ENCODE results near the gene TCHP. TPM values are rescaled to one million over a fixed set of nuclear protein-coding genes. Genes with fewer than 3 reads are reported as not detected.

TCHP gene
- total and polyA plus RNA-seq, 4 experiments from 2014 or later = 3.0 to 45.0 (median 28.6) TPM

DNA sequence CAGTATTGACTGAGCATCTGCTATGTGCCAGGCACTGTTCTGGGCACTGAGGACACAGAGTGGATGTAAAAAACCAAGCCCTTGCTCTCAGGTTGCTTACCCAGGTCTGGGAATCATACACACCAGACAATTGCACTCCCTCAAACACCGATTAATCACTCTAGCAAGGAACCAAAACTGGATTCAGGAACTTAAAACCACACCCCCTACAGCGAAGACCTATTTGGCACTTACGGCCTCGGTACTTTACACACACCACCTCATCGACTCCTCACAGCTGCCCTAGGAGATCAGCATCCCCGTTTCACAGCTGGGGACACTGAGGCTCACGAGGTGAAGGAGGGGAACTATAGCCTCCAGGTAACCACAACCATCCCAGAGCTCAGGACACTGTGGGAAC, 21.3 kb upstream of the TCHP start:
- POLR2A ChIA-PET (ENCODE audit: partially characterized antibody) = interaction anchor here (2.0 kb wide), 1 partner anchor 10 kb away, joined by 9 read pairs; no protein-coding TSS in a partner anchor
- peak overlapping the region in 1 of 2 donors; percentile 97 for H3K4me3 ChIP-seq (ENCODE audit: low read length in 2 of 2)
- intact Hi-C loops (cut with micrococcal nuclease) = no loop called here

DNA sequence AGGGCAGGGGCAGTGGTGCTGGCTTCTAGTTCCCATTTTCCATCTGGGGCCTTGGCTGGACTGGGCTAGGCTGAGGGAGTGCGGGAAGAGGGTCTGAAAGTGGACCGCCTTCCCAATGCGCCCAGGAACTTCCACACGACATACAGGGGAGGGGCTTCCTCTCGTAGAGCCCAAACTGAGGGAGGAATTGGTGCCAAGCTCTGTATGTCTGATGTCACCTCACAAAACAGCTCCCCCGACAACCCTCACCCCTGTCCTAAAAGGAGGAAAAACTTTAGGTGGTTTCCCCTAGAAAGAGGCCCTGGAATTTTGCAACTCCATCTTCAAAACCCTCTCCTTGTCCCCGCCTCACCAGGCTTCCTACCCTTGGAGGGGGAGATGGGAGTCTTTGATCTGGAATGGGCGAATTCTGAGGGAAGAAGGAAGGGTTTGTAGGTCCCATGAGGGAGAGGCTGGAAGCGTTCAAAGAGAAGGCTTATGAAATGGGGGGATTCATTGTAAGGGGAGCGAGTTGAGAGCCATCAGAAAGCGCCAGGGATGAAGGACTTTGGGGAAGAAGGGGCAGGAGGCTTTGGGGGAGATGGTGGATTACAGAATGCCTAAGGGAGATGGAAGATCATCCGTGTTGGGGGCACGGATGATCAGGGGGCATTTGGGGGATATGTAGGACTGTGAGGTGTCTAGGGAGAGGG, 20.6 kb upstream of the TCHP start:
- DNase-seq = peak in 2 of 5 donors; percentile 6 to 19
- peak overlapping the region; percentile 94 to 98 (median 96) for H3K4me3 Mint-ChIP-seq
- peak overlapping the region; percentile 96 for H3K27ac ChIP-seq (ENCODE audit: low read depth, low read length)
- H3K27me3 ChIP-seq (ENCODE audit: insufficient read depth, low read length) = no peaks in the 10 kb centered on the region
- H3K36me3 Mint-ChIP-seq = peaks cover 0 to 6% of the 10 kb centered on the region in 2 donors
- CTCF ChIA-PET (ENCODE audit: partially characterized antibody) = interaction anchor here (0.9 to 3.8 kb wide), 4 partner anchors 9 to 34 kb away, joined by 3 to 20 read pairs (median 8); no protein-coding TSS in a partner anchor
- peak overlapping the region; percentile 91 to 99 (median 98) for H3K27ac Mint-ChIP-seq
- H3K9me3 Mint-ChIP-seq = peaks cover 0 to 2% (median 0%) of the 10 kb centered on the region in 8 donors
- no peaks in the 10 kb centered on the region for H3K9me3 ChIP-seq (ENCODE audit: control insufficient read depth in 1 of 2, low read length in 2 of 2)
- H3K4me1 Mint-ChIP-seq = peaks cover 35 to 61% (median 48%) of the 10 kb centered on the region in 4 donors
- POLR2A ChIA-PET (ENCODE audit: partially characterized antibody) = interaction anchor here (0.6 to 2.0 kb wide), 2 partner anchors 8 to 9 kb away, joined by 3 to 9 read pairs; no protein-coding TSS in a partner anchor
- peak overlapping the region; percentile 82 to 97 for H3K4me3 ChIP-seq (ENCODE audit: low read length in 2 of 2)
- H3K4me1 ChIP-seq (ENCODE audit: insufficient read depth, low read length) = peaks cover 42% of the 10 kb centered on the region
- H3K36me3 ChIP-seq (ENCODE audit: insufficient read depth, low read length) = no peaks in the 10 kb centered on the region
- intact Hi-C loops (cut with micrococcal nuclease) = loop anchor here (1.0 to 5.0 kb wide), 8 partner anchors 21 to 447 kb away; partner anchors contain the start of genes ANKRD13A, ATP2A2, FAM222A and GIT2
- H3K27me3 Mint-ChIP-seq = no peaks in the 10 kb centered on the region

More for the DNA sequence above, 21.3 kb upstream of the TCHP start:
- Mint-ChIP-seq H3K36me3 (peaks cover 0 to 6% of the 10 kb centered on the region in 2 donors), H3K4me3 (peak overlapping the region; percentile 94 to 98 (median 96)), H3K27ac (peak overlapping the region; percentile 74 to 98 (median 88)), H3K9me3 (peaks cover 0 to 2% (median 0%) of the 10 kb centered on the region in 8 donors), H3K27me3 (no peaks in the 10 kb centered on the region), H3K4me1 (peaks cover 39 to 68% (median 49%) of the 10 kb centered on the region in 4 donors)
- no peaks in the 10 kb centered on the region for H3K9me3 ChIP-seq (ENCODE audit: control insufficient read depth in 1 of 2, low read length in 2 of 2)
- CTCF ChIA-PET (ENCODE audit: partially characterized antibody) = interaction anchor here (0.9 to 3.8 kb wide), 5 partner anchors 10 to 73 kb away, joined by 3 to 20 read pairs (median 3); no protein-coding TSS in a partner anchor
- peaks cover 42% of the 10 kb centered on the region for H3K4me1 ChIP-seq (ENCODE audit: insufficient read depth, low read length)
- no peak overlapping the region for H3K27ac ChIP-seq (ENCODE audit: low read depth, low read length)
- H3K36me3 ChIP-seq (ENCODE audit: insufficient read depth, low read length) = no peaks in the 10 kb centered on the region
- no peak for DNase-seq
- no peaks in the 10 kb centered on the region for H3K27me3 ChIP-seq (ENCODE audit: insufficient read depth, low read length)

DNA sequence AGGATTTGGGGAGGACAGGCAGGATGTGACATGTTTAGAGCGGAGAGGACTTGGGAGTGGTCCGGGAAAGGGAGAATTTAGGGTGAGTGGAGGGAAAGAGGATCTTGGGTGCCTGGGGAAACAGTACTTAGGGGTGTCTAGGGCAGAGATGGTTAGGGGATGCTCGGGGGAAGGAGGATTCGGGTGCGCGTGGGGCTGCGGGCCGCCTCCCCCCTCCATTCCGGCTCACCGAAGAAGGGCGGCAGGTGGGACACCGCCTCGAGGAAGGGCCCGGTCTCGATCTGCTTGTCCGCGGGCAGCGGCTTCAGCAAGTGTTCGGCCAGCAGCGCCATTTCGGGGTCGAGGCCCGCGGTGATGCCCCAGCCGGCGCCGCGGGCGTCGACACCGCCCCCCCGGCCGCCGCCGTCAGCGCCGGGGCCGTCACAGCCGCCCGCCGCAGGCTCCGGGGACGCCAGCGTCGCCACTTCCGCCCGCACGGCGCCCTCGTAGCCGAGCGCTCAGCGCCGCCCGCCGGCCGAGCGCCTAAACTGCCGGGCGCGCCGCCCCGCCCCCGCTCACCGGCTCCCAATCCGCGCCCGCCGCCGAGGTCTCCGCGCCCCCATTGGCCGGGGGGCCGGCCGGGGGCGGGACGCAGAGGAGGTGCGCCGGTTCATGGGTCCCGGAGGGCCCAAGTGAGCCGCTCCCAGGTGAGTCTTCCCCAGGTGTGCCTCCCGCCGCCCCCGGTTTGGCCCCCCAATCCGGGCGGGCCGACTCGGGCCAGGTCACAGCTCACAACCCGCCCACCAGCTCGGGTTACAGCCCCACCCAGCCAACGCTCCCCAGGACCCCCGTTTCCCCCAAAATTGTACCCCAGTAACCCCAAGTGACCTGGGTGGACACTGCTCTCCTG, 19.8 kb upstream of the TCHP start, which contains the start of gene GLTP:
TSS of gene GLTP (minus strand) at position 499 of the 889 bp plus-strand sequence. CDS start at position 332, 167 bp downstream.
- H3K4me1 Mint-ChIP-seq = peaks cover 30 to 56% (median 44%) of the 10 kb centered on the region in 4 donors
- no peaks in the 10 kb centered on the region for H3K36me3 ChIP-seq (ENCODE audit: insufficient read depth, low read length)
- no peaks in the 10 kb centered on the region for H3K27me3 ChIP-seq (ENCODE audit: insufficient read depth, low read length)
- H3K27me3 Mint-ChIP-seq = peaks cover 0 to 2% of the 10 kb centered on the region in 2 donors
- peaks cover 0 to 2% (median 0%) of the 10 kb centered on the region in 8 donors for H3K9me3 Mint-ChIP-seq
- H3K36me3 Mint-ChIP-seq = peaks cover 0 to 6% of the 10 kb centered on the region in 2 donors
- ChIA-PET POLR2A (ENCODE audit: partially characterized antibody) (interaction anchor here (0.6 to 2.9 kb wide), 5 partner anchors 7 to 75 kb away, joined by 3 to 16 read pairs (median 4); partner anchors contain the start of gene TCHP), CTCF (ENCODE audit: partially characterized antibody) (interaction anchor here (0.7 to 6.2 kb wide), 6 partner anchors 27 to 84 kb away, joined by 3 to 29 read pairs (median 11); no protein-coding TSS in a partner anchor)
- H3K27ac ChIP-seq (ENCODE audit: low read depth, low read length) = peak within 1 kb of the TSS; percentile 96
- peak within 1 kb of the TSS; percentile 92 to 99 (median 98) for H3K27ac Mint-ChIP-seq
- H3K9me3 ChIP-seq (ENCODE audit: control insufficient read depth in 1 of 2, low read length in 2 of 2) = no peaks in the 10 kb centered on the region
- peak; percentile 83 to 95 (median 93) for DNase-seq
- peak within 1 kb of the TSS; percentile 82 to 97 for H3K4me3 ChIP-seq (ENCODE audit: low read length in 2 of 2)
- H3K4me3 Mint-ChIP-seq = peak within 1 kb of the TSS; percentile 94 to 98 (median 96)
- intact Hi-C loops (cut with micrococcal nuclease) = loop anchor here (1.0 to 5.0 kb wide), 8 partner anchors 21 to 447 kb away; partner anchors contain the start of genes ANKRD13A, ATP2A2, FAM222A and GIT2
- H3K4me1 ChIP-seq (ENCODE audit: insufficient read depth, low read length) = peaks cover 42% of the 10 kb centered on the region

DNA sequence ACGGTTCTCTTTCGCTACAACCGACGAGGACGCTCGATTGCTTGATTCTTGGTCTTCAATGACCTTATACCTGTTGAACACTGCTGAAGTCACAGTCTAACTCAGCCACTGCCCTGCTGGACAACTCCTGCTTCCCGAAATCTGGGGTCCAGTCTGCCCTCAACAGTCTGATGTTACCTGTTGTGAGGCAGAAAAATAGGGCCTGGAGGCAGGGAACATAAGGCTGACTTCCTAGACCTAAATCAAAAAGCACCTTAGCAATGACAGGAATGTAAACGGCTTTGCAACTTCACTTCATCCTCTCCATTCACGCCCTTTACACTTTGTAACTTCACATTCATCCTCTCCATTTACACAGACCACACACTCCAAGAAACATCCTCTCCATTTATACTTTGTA, 19.1 kb upstream of the TCHP start:
- no peaks in the 10 kb centered on the region for H3K36me3 ChIP-seq (ENCODE audit: insufficient read depth, low read length)

DNA sequence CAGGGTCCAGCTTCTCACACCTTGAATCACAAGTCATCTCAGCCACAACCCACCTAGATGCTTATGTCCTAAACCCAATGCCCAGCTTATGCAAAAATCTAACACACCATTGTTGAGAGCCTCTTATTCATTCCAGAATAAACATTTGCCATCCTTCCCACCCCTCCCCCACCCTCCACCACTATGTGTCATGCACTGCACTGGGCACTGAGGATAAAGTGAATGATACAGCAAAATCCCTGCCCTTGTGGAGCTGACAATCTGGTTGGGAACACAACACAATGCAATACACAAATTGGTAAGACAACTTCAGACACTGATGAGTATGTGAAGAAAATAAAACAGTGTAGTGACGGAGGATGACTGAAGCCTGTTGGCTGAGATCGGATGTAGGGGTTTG, 18.3 kb upstream of the TCHP start:
- Mint-ChIP-seq H3K9me3 (peaks cover 0 to 2% (median 0%) of the 10 kb centered on the region in 8 donors), H3K36me3 (peaks cover 0 to 4% of the 10 kb centered on the region in 2 donors), H3K27me3 (peaks cover 0 to 2% of the 10 kb centered on the region in 2 donors), H3K27ac (peak overlapping the region in 3 of 7 donors; percentile 93 to 98 (median 97)), H3K4me1 (peaks cover 24 to 43% (median 34%) of the 10 kb centered on the region in 4 donors), H3K4me3 (peak overlapping the region in 6 of 8 donors; percentile 10 to 88 (median 50))
- Histone ChIP-seq H3K4me3 (ENCODE audit: low read length in 2 of 2) (no peak overlapping the region), H3K27me3 (ENCODE audit: insufficient read depth, low read length) (no peaks in the 10 kb centered on the region), H3K27ac (ENCODE audit: low read depth, low read length) (no peak overlapping the region), H3K4me1 (ENCODE audit: insufficient read depth, low read length) (peaks cover 30% of the 10 kb centered on the region), H3K9me3 (ENCODE audit: control insufficient read depth in 1 of 2, low read length in 2 of 2) (no peaks in the 10 kb centered on the region), H3K36me3 (ENCODE audit: insufficient read depth, low read length) (no peaks in the 10 kb centered on the region)
- ChIA-PET CTCF (ENCODE audit: partially characterized antibody) (interaction anchor here (0.9 to 6.2 kb wide), 5 partner anchors 11 to 77 kb away, joined by 3 to 29 read pairs (median 10); no protein-coding TSS in a partner anchor), POLR2A (ENCODE audit: partially characterized antibody) (interaction anchor here (2.9 kb wide), 1 partner anchor 19 kb away, joined by 16 read pairs; the partner anchor contains the start of gene TCHP)
- DNase-seq = no peak
- intact Hi-C loops (cut with micrococcal nuclease) = loop anchor here (2.0 to 5.0 kb wide), 4 partner anchors 19 to 449 kb away; partner anchors contain the start of genes ANKRD13A, ATP2A2, GIT2 and TCHP

More for the DNA sequence above, 19.1 kb upstream of the TCHP start:
- Histone ChIP-seq H3K4me3 (ENCODE audit: low read length in 2 of 2) (peak overlapping the region; percentile 36 to 55), H3K27ac (ENCODE audit: low read depth, low read length) (peak overlapping the region; percentile 67), H3K27me3 (ENCODE audit: insufficient read depth, low read length) (no peaks in the 10 kb centered on the region), H3K9me3 (ENCODE audit: control insufficient read depth in 1 of 2, low read length in 2 of 2) (no peaks in the 10 kb centered on the region), H3K4me1 (ENCODE audit: insufficient read depth, low read length) (peaks cover 35% of the 10 kb centered on the region)
- ChIA-PET CTCF (ENCODE audit: partially characterized antibody) (interaction anchor here (0.7 to 6.2 kb wide), 5 partner anchors 28 to 85 kb away, joined by 3 to 29 read pairs (median 10); no protein-coding TSS in a partner anchor), POLR2A (ENCODE audit: partially characterized antibody) (interaction anchor here (0.8 to 2.9 kb wide), 3 partner anchors 8 to 76 kb away, joined by 3 to 16 read pairs (median 4); partner anchors contain the start of gene TCHP)
- intact Hi-C loops (cut with micrococcal nuclease) = loop anchor here (1.0 to 5.0 kb wide), 8 partner anchors 20 to 448 kb away; partner anchors contain the start of genes ANKRD13A, ATP2A2, FAM222A and GIT2
- Mint-ChIP-seq H3K27me3 (peaks cover 0 to 2% of the 10 kb centered on the region in 2 donors), H3K36me3 (peaks cover 0 to 4% of the 10 kb centered on the region in 2 donors), H3K4me3 (peak overlapping the region; percentile 84 to 98 (median 89)), H3K9me3 (peaks cover 0 to 2% (median 0%) of the 10 kb centered on the region in 8 donors), H3K4me1 (peaks cover 25 to 50% (median 38%) of the 10 kb centered on the region in 4 donors), H3K27ac (peak overlapping the region; percentile 78 to 98 (median 93))
- DNase-seq = no peak

DNA sequence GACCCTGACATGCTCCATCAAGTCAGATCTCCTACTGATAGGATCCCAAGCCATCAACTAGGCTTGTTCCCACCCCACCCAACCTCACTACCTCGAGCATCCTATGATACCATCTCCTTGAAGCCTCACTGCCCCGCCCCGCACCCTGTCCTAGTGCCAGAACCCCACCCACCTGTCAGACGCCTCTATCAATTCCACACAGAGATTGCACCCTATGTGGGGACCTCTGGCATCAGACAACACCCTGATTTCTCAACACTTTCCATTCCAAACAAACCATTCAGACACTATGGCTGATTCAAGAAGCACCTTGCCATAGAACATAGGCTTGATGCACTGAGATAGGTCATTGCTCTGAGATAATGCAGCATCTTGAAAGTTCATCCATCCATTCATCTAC, 16.6 kb upstream of the TCHP start:
- CTCF ChIA-PET (ENCODE audit: partially characterized antibody) = interaction anchor here (6.2 kb wide), 1 partner anchor 79 kb away, joined by 29 read pairs; no protein-coding TSS in a partner anchor
- Histone ChIP-seq H3K9me3 (ENCODE audit: control insufficient read depth in 1 of 2, low read length in 2 of 2) (no peaks in the 10 kb centered on the region), H3K4me3 (ENCODE audit: low read length in 2 of 2) (no peak overlapping the region), H3K27ac (ENCODE audit: low read depth, low read length) (no peak overlapping the region), H3K36me3 (ENCODE audit: insufficient read depth, low read length) (no peaks in the 10 kb centered on the region), H3K4me1 (ENCODE audit: insufficient read depth, low read length) (peaks cover 34% of the 10 kb centered on the region), H3K27me3 (ENCODE audit: insufficient read depth, low read length) (no peaks in the 10 kb centered on the region)
- intact Hi-C loops (cut with micrococcal nuclease) = loop anchor here (5.0 kb wide), 1 partner anchor 114 kb away; the partner anchor contains the start of genes ANKRD13A and GIT2
- Mint-ChIP-seq H3K4me3 (no peak overlapping the region), H3K9me3 (peaks cover 0 to 2% (median 0%) of the 10 kb centered on the region in 8 donors), H3K27ac (peak overlapping the region in 2 of 7 donors; percentile 15 to 34), H3K4me1 (peaks cover 30 to 39% (median 35%) of the 10 kb centered on the region in 4 donors), H3K36me3 (peaks cover 0 to 4% of the 10 kb centered on the region in 2 donors), H3K27me3 (peaks cover 0 to 2% of the 10 kb centered on the region in 2 donors)
- no peak for DNase-seq
- POLR2A ChIA-PET (ENCODE audit: partially characterized antibody) = no interaction called here
